ENCODE data around the gene RELL1. TPM values are rescaled to one million over a fixed set of nuclear protein-coding genes. Genes with fewer than 3 reads are reported as not detected.

Gene RELL1
- total RNA-seq, 1 donor from 2014 or later = 40.6 TPM

DNA sequence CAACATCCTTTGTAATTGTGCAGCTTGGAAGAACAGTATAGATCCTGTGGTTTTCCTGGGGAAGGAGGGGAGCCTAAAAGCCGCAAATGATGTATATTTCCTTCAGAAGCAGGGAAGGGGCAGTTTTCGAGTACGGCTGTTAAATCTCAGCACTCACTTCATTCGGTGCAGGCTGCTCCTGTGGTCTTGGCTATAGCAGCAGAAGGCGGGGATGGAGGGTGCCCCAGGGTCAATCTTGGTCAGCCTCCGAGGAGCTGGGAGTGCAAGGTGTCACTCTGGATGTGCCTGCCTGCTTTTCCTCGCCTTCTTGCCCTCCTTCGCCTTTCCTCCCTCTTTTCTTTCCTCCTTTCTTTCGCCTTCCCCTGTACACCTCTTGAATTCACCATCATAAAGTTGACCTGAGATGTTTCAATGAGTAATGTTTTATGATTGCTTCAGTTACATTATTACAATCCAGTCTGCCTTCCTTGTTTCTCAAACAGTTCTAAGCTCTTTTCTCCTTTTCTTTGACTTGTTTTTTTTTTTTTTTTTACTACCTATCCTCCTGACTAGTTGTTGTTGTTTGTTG, 101.6 kb downstream of the RELL1 start:
- DNase-seq (ENCODE audit: low spot score) = no peak
- intact Hi-C loops (cut with DNase I) = no loop called here

DNA sequence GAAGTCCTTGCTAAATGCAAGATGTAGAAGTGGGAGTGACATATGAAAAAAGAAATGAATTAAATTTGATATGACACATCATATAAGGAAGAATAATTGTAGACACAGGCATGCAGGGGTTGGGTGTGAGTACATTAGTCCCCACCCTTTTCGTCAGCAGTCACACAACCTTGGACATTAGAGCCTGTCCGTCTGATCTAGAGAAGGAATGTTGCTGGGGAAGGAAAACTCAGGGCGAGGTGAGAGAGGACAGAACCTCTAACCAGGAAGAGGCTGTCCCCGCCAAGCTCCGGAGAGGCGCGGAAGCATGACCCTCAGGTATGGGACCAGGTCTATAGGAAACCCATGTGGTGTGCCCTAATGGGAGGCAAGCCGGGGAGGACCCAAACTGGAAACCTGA, 102.1 kb downstream of the RELL1 start:
- intact Hi-C loops (cut with DNase I) = no loop called here
- no peak for DNase-seq (ENCODE audit: low spot score)

- intact Hi-C loops (cut with DNase I) = no loop called here
- no peak for DNase-seq (ENCODE audit: low spot score)
These were observed 112.6 kb downstream of the RELL1 start for GRCh38 chr4:37573566-37573965.

DNA sequence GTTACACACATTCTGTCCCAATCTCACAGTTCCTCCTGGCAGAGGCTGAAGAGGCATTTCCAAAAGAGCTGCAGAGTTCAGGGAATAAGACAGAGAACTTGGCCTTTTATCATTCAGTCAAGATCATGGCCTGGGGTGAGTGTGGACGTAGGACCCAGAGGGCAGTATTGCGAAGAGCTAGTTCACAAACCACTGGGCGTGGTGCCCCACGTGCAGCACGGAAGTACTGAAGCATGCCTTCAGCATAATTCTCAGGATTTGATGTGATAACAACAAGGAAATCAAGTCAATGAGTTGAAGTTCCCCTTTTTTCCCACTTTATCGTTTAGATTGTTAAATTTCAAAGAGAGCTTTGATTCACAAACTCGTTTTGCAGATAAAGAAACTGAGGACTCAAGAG, 117.7 kb downstream of the RELL1 start:
- no peak for DNase-seq (ENCODE audit: low spot score)
- intact Hi-C loops (cut with DNase I) = no loop called here

DNA sequence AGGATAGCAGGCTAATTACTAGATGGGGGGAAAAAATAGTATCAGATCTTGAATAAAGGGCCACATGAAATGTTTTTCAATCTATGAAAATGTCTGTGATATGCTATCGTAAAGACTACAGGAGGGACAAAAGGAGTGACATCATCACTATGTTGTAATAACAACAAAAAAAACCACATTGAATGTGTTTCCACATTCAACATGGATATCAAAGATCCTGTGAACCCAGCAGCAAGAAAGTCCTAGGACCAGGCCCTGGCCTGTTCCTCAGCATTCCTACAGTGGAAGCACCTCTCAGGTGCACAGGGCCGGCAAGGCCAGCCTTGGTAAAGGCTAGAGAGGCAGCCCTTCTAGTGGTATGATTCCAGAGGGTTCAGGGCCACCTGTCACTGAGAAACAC, 118.3 kb downstream of the RELL1 start:
- no peak for DNase-seq (ENCODE audit: low spot score)
- intact Hi-C loops (cut with DNase I) = loop anchor here (2.0 kb wide), 1 partner anchor 115 kb away; a partner anchor contains a TSS

DNA sequence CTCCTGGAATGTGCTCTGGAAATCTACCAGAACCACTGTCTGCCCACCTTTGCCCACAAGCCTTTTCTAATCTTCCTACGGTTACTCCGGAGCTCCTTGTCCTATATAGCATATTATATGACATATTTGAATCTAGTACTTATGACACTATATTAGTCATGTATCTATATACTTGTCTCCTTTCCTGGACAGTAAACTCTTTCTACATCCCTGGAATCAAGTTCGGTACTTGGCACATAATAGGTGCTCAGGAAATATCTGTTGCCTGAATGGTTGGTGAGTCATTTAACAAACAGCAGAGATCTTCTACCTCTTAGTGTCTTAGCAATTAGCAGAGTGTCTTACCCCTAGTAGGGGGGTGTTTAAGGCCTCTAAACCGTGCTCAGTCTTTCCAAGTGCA, 123.6 kb downstream of the RELL1 start:
- intact Hi-C loops (cut with DNase I) = no loop called here
- no peak for DNase-seq (ENCODE audit: low spot score)

DNA sequence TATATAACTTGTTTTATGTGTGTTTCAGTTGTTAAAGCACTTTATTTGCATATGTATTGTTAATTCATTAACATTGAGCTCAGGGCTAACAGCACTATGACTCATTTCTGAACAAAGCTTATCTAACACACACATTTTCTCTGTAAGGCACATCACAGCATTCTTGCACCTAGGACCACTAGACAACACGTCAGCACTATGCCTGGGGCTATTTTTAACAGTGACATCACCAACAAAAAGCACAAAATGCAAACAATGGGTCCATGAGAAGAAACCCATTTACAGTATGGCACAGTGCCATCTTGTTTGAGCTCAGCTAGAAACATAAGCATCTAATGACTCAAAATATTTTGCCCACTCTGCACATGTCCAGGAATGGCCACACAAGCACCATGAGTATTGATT, 124.4 kb downstream of the RELL1 start:
- no peak for DNase-seq (ENCODE audit: low spot score)
- intact Hi-C loops (cut with DNase I) = no loop called here

DNA sequence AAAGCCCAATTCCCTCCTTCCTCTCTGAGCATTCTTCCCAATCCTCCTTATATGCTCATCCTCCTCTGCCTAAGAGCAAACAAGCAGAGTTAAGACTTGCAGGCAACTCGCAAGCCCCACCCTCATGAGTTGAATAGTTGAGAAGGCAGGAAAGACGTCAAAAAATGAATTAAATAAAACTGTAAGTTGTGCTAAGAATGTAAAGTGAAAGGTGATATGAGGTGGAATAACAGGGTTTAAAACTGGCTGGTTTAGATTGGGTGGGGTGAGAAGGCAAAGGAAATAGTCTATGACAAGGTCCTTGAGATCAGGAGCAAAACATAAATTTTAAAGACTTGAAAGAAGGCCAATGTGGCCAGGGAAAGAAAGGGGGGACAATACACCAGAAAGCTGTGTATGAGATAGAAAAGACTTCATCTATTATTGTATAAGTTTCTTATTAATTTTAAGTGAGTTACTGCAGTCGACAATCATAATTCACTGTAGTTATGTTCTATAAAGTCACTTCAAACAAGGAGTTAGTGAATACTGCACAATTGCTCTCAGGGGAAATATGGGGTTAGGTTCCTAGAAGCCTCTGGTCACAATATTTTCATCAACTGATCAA, 124.9 kb downstream of the RELL1 start:
- intact Hi-C loops (cut with DNase I) = no loop called here

More for the DNA sequence above, 124.9 kb downstream of the RELL1 start:
- DNase-seq (ENCODE audit: low spot score) = no peak

Other genes with a start within 250 kb of the RELL1 start
- 9.5 TPM for gene PGM2, start 140.3 kb upstream of the RELL1 start, total RNA-seq
- 128 TPM for gene TBC1D1, start 204.7 kb upstream of the RELL1 start, total RNA-seq

Data from cardiac septum (tissue), 1 donor.